Duodenal mucosa (tissue), 2 donors: Measurements from ENCODE around the gene SBDS.

Experiments
- H3K27ac ChIP-seq: one replicate; pipeline ENCODE4 v1.7.0; 2013; ENCODE audit warnings: low read depth, low read length
- H3K27me3 ChIP-seq, 2 donors: one replicate each; pipeline ENCODE4 v1.7.0; 2013; ENCODE audit warnings: low read length in 2 of 2, control low read depth in 1 of 2; ENCODE audit not compliant: insufficient read depth in 2 of 2, control insufficient read depth in 1 of 2
- H3K36me3 ChIP-seq, 2 donors: one replicate each; pipeline ENCODE4 v1.7.0; 2013; ENCODE audit warnings: low read length in 2 of 2, control low read depth in 1 of 2; ENCODE audit not compliant: insufficient read depth in 2 of 2, control insufficient read depth in 1 of 2
- H3K4me1 ChIP-seq, 2 donors: one replicate each; pipeline ENCODE4 v1.7.0; 2013; ENCODE audit warnings: low read length in 2 of 2, control low read depth in 1 of 2; ENCODE audit not compliant: insufficient read depth in 2 of 2, control insufficient read depth in 1 of 2
- H3K4me3 ChIP-seq, 2 donors: one replicate each; pipeline ENCODE4 v1.7.0; 2013; ENCODE audit warnings: low read length in 2 of 2, low read depth in 1 of 2
- H3K9ac ChIP-seq, 2 donors: one replicate each; pipeline ENCODE4 v1.7.0; 2013; ENCODE audit warnings: low read length in 2 of 2, low read depth in 1 of 2
- H3K9me3 ChIP-seq, 2 donors: one replicate each; pipeline ENCODE4 v1.7.0; 2013; ENCODE audit warnings: low read length in 2 of 2, control low read depth in 1 of 2; ENCODE audit not compliant: control insufficient read depth in 1 of 2

Gene SBDS

GRCh38 chr7:66946545-66946944 is 48.8 kb downstream of the SBDS start:
- H3K9ac ChIP-seq, result peak overlapping the region; percentile 39 to 44
- no peak overlapping the region for H3K4me3 ChIP-seq
- H3K27ac ChIP-seq, result peak overlapping the region; percentile 44
- no peaks in the 10 kb centered on the region for H3K9me3 ChIP-seq
- no peaks in the 10 kb centered on the region for H3K27me3 ChIP-seq
- H3K36me3 ChIP-seq, result peaks cover 42 to 64% of the 10 kb centered on the region in 2 donors
- H3K4me1 ChIP-seq, result peaks cover 9 to 10% of the 10 kb centered on the region in 2 donors

GRCh38 chr7:66939325-66939724 is 56.1 kb downstream of the SBDS start:
- H3K4me3 ChIP-seq, result no peak overlapping the region
- peaks cover 13 to 24% of the 10 kb centered on the region in 2 donors for H3K36me3 ChIP-seq
- no peaks in the 10 kb centered on the region for H3K4me1 ChIP-seq
- H3K27me3 ChIP-seq, result no peaks in the 10 kb centered on the region
- H3K9me3 ChIP-seq, result no peaks in the 10 kb centered on the region
- no peak overlapping the region for H3K9ac ChIP-seq
- no peak overlapping the region for H3K27ac ChIP-seq

- H3K9me3 ChIP-seq, result no peaks in the 10 kb centered on the region
- H3K27me3 ChIP-seq, result no peaks in the 10 kb centered on the region
- H3K4me1 ChIP-seq, result peaks cover 0 to 6% of the 10 kb centered on the region in 2 donors
- H3K36me3 ChIP-seq, result peaks cover 9 to 13% of the 10 kb centered on the region in 2 donors
- no peak overlapping the region for H3K27ac ChIP-seq
- no peak overlapping the region for H3K9ac ChIP-seq
- H3K4me3 ChIP-seq, result no peak overlapping the region
These were observed 57.4 kb downstream of the SBDS start for GRCh38 chr7:66937940-66938339.
